CD4-positive, CD25-positive, alpha-beta regulatory T cell (primary cell): ENCODE data around the gene FBXW11. TPM values are rescaled to one million over a fixed set of nuclear protein-coding genes. Genes with fewer than 3 reads are reported as not detected.

ENCODE experiments used
- ATAC-seq, 2 donors: fragments of 150-1000 bp; cut with Tn5 transposase; one replicate each; pipeline ENCODE4 v1.10.0; 2021; ENCODE audit warnings: low read depth in 2 of 2, moderate number of reproducible peaks in 2 of 2, moderate library complexity in 1 of 2
- DNase-seq, 3 donors: peaks; one replicate each; pipeline versions ENCODE4 v3.0.0 to v3.0.0-alpha.2; 2012 to 2022; ENCODE audit warnings: mixed read lengths in 1 of 3
- H3K27ac ChIP-seq: one replicate; pipeline ENCODE4 v1.7.0; 2013; ENCODE audit warnings: mild to moderate bottlenecking, low read length; ENCODE audit not compliant: insufficient read depth, poor library complexity, severe bottlenecking
- H3K27me3 ChIP-seq: one replicate; pipeline ENCODE4 v1.7.0; 2013; ENCODE audit warnings: low read length; ENCODE audit not compliant: control insufficient read depth, insufficient read depth
- H3K36me3 ChIP-seq: one replicate; pipeline ENCODE4 v1.7.0; 2013; ENCODE audit warnings: mild to moderate bottlenecking, low read length, moderate library complexity; ENCODE audit not compliant: control insufficient read depth, insufficient read depth
- H3K4me1 ChIP-seq: 2 replicates; pipeline ENCODE4 v1.7.0; 2013; ENCODE audit warnings: mild to moderate bottlenecking, low read length; ENCODE audit not compliant: insufficient read depth, control insufficient read depth, poor library complexity, severe bottlenecking
- H3K4me3 ChIP-seq: one replicate; pipeline ENCODE4 v1.7.0; 2013; ENCODE audit warnings: low read depth, mild to moderate bottlenecking, low read length, moderate library complexity
- H3K9me3 ChIP-seq, 2 experiments: 1 replicate in 1 of 2; 2 replicates in 1 of 2; pipeline ENCODE4 v1.7.0; 2013; ENCODE audit warnings: low read length in 2 of 2, mild to moderate bottlenecking in 1 of 2, moderate library complexity in 1 of 2; ENCODE audit not compliant: control insufficient read depth in 2 of 2
- H3K27ac Mint-ChIP-seq, 3 donors: one replicate each; pipeline ENCODE4 v1.8.0; 2020 to 2022; ENCODE audit warnings: mild to moderate bottlenecking in 3 of 3, mixed read lengths in 3 of 3, moderate library complexity in 2 of 3
- H3K27me3 Mint-ChIP-seq: one replicate; pipeline ENCODE4 v1.8.0; 2022; ENCODE audit warnings: mild to moderate bottlenecking, mixed read lengths
- H3K36me3 Mint-ChIP-seq: one replicate; pipeline ENCODE4 v1.8.0; 2020; ENCODE audit warnings: mixed read lengths
- H3K4me1 Mint-ChIP-seq, 4 donors: one replicate each; pipeline ENCODE4 v1.8.0; 2020 to 2022; ENCODE audit warnings: mixed read lengths in 4 of 4, mild to moderate bottlenecking in 1 of 4
- H3K4me3 Mint-ChIP-seq, 4 donors: one replicate each; pipeline ENCODE4 v1.8.0; 2020 to 2022; ENCODE audit warnings: mild to moderate bottlenecking in 4 of 4, mixed read lengths in 4 of 4, moderate library complexity in 3 of 4
- H3K9me3 Mint-ChIP-seq, 7 donors: one replicate each; pipeline ENCODE4 v1.8.0; 2020 to 2022; ENCODE audit warnings: mixed read lengths in 7 of 7, mild to moderate bottlenecking in 3 of 7, moderate library complexity in 2 of 7
- polyA plus RNA-seq, 4 donors: library from polyadenylated mRNA; unstranded; fragments of 300-500 nt; fragmentation: Illumina TruSeq; gene quantifications; one replicate each; pipeline ENCODE4 v1.2.3, GENCODE V29; 2021
- total RNA-seq: library from RNA; stranded (reverse); gene quantifications from one replicate; pipeline ENCODE4 v1.2.3, GENCODE V29; 2022

FBXW11 gene
- total and polyA plus RNA-seq, 5 donors from 2014 or later = 20.6 to 40.7 (median 25.8) TPM

DNA sequence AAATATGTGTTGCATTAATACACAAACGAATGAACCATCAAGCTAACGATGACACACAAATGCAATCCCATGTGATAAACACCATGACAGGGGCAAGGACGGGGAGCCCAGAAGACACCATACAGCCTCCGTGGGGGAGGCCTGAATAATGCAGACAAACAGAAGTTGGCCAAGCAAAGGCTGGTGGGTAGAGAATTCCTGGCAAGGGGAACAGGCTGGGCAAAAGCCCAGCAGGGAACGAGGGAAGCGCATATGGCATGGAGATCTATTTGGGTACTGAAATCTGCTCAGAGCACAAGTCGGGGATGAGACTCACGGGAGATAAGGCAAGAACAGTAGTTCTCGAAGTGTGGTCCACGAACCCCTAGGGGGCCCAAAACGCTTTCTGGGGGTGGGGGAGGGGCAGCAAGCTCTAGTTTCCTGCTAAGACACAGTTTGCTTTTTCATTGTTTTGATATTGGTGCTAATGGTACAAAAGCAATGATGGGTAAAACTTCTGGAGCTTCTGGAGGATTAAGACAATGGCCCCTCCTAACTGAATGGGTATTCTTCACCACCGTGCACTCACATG is 42.9 kb upstream of the FBXW11 start:
- peak overlapping the region; percentile 67 to 86 (median 81) for H3K27ac Mint-ChIP-seq
- Histone ChIP-seq H3K4me3 (no peak overlapping the region), H3K27me3 (no peaks in the 10 kb centered on the region), H3K9me3 (no peaks in the 10 kb centered on the region), H3K36me3 (peaks cover 96% of the 10 kb centered on the region), H3K4me1 (no peaks in the 10 kb centered on the region), H3K27ac (no peak overlapping the region)
- H3K36me3 Mint-ChIP-seq = peaks cover 34% of the 10 kb centered on the region
- H3K27me3 Mint-ChIP-seq = no peaks in the 10 kb centered on the region
- H3K4me3 Mint-ChIP-seq = no peak overlapping the region
- DNase-seq (no peak), ATAC-seq (no peak)
- peaks cover 0 to 8% (median 4%) of the 10 kb centered on the region in 4 donors for H3K4me1 Mint-ChIP-seq
- H3K9me3 Mint-ChIP-seq = peaks cover 0 to 5% (median 0%) of the 10 kb centered on the region in 7 donors

DNA sequence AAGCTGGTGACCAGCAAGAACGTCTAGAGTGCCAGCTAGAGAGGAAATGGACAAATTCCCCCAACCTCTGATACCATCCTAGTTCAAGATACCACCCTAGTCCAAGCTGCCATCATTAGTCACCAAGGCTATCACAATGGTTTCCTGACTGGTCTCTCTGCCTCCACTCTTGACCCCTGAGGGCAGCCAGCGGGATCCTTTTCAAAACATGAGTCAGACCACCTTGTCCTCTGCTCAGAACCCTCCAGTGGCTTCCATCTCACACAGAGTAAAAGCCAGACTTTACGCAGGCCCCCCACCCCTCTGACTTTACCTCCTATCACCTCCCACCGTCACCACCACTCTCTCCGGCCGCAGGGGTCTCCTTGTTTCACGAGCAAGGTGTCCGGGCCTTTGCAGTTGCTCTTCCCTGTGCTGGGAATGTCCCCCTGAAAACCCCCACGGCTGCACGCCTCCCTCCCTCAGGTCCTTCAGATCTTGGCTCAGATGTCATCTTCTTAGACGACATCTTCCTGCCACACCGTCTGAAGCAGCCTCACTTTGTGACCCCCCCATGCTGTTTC is 42.2 kb upstream of the FBXW11 start:
- peak overlapping the region in 1 of 4 donors; percentile 9 for H3K4me3 Mint-ChIP-seq
- peaks cover 38% of the 10 kb centered on the region for H3K36me3 Mint-ChIP-seq
- H3K27ac Mint-ChIP-seq = peak overlapping the region; percentile 67 to 91 (median 81)

DNA sequence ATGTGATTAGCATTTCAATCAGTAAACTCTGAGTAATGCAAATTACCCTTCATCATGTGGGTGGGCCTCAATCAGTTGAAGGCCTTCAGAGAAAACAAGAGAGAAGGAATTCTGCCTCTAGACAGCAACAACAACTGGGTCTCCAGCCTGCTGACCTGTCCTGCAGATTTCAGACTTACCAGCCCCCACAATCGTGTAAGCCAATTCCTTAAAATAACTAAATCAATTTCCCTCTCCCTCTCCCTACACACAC is 41.7 kb upstream of the FBXW11 start:
- peaks cover 96% of the 10 kb centered on the region for H3K36me3 ChIP-seq
- no peaks in the 10 kb centered on the region for H3K4me1 ChIP-seq
- H3K4me3 Mint-ChIP-seq = peak overlapping the region in 1 of 4 donors; percentile 9
- H3K27ac ChIP-seq = peak overlapping the region; percentile 29
- no peak overlapping the region for H3K4me3 ChIP-seq
- DNase-seq (no peak), ATAC-seq (no peak)
- peaks cover 0 to 5% (median 0%) of the 10 kb centered on the region in 7 donors for H3K9me3 Mint-ChIP-seq
- no peaks in the 10 kb centered on the region for H3K9me3 ChIP-seq
- H3K36me3 Mint-ChIP-seq = peaks cover 38% of the 10 kb centered on the region
- H3K4me1 Mint-ChIP-seq = peaks cover 0 to 8% (median 4%) of the 10 kb centered on the region in 4 donors
- no peaks in the 10 kb centered on the region for H3K27me3 ChIP-seq
- no peaks in the 10 kb centered on the region for H3K27me3 Mint-ChIP-seq
- H3K27ac Mint-ChIP-seq = peak overlapping the region in 2 of 3 donors; percentile 67 to 91

More for the DNA sequence above, 42.2 kb upstream of the FBXW11 start:
- no peaks in the 10 kb centered on the region for H3K4me1 ChIP-seq
- H3K36me3 ChIP-seq = peaks cover 96% of the 10 kb centered on the region
- no peaks in the 10 kb centered on the region for H3K27me3 Mint-ChIP-seq
- peak overlapping the region; percentile 29 for H3K27ac ChIP-seq
- H3K9me3 Mint-ChIP-seq = peaks cover 0 to 5% (median 0%) of the 10 kb centered on the region in 7 donors
- H3K4me3 ChIP-seq = no peak overlapping the region
- H3K27me3 ChIP-seq = no peaks in the 10 kb centered on the region
- no peak for ATAC-seq
- no peaks in the 10 kb centered on the region for H3K9me3 ChIP-seq
- no peak for DNase-seq
- H3K4me1 Mint-ChIP-seq = peaks cover 0 to 8% (median 4%) of the 10 kb centered on the region in 4 donors

DNA sequence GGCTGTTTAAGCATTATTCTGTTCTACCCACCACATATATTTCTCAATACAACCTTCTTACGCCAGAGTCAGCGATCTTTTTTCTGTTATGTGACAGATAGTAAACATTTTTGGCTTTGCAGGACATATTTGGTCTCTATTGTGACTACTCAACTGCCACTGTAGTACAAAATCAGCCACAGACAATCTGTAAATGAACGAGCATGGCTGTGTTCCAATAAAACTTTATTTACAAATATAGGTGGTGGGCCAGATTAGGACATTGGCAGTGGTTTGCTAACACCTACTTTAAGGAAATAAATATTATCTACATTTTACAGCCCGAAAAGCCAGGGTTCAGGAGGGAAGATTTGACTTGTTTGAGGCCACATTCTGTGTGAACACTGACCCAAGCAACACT is 40.2 kb upstream of the FBXW11 start:
- Mint-ChIP-seq H3K4me3 (no peak overlapping the region), H3K4me1 (peaks cover 0 to 8% (median 4%) of the 10 kb centered on the region in 4 donors), H3K36me3 (peaks cover 32% of the 10 kb centered on the region), H3K27me3 (no peaks in the 10 kb centered on the region), H3K9me3 (peaks cover 0 to 5% (median 0%) of the 10 kb centered on the region in 7 donors), H3K27ac (no peak overlapping the region)
- no peak overlapping the region for H3K4me3 ChIP-seq
- H3K36me3 ChIP-seq = peaks cover 81% of the 10 kb centered on the region
- ATAC-seq = no peak
- H3K27ac ChIP-seq = no peak overlapping the region
- H3K9me3 ChIP-seq = no peaks in the 10 kb centered on the region
- no peaks in the 10 kb centered on the region for H3K27me3 ChIP-seq
- DNase-seq = no peak
- H3K4me1 ChIP-seq = no peaks in the 10 kb centered on the region

DNA sequence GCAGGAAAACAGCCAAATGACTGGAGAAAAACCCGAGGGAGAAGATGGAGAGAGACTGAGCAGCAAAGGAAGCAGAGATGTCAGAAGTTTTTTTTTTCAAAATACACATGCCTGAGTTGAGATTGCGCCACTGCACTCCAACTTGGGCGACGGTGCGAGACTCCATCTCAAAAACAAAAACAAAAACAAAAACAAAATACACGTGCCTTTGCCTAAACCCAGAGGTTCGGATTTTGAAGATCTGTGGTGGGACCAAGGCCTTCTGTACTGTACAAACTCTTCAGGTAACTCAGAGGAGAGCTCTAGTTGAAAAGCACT is 38.8 kb upstream of the FBXW11 start:
- H3K27ac Mint-ChIP-seq = peak overlapping the region in 2 of 3 donors; percentile 28 to 76
- peaks cover 25% of the 10 kb centered on the region for H3K36me3 Mint-ChIP-seq
- Histone ChIP-seq H3K4me3 (no peak overlapping the region), H3K27me3 (no peaks in the 10 kb centered on the region), H3K36me3 (peaks cover 69% of the 10 kb centered on the region), H3K27ac (no peak overlapping the region), H3K9me3 (no peaks in the 10 kb centered on the region), H3K4me1 (no peaks in the 10 kb centered on the region)
- no peak for DNase-seq
- H3K9me3 Mint-ChIP-seq = peaks cover 0 to 5% (median 0%) of the 10 kb centered on the region in 7 donors
- peak overlapping the region in 1 of 4 donors; percentile 3 for H3K4me3 Mint-ChIP-seq
- no peaks in the 10 kb centered on the region for H3K27me3 Mint-ChIP-seq
- H3K4me1 Mint-ChIP-seq = peaks cover 4 to 11% (median 6%) of the 10 kb centered on the region in 4 donors
- ATAC-seq = no peak

DNA sequence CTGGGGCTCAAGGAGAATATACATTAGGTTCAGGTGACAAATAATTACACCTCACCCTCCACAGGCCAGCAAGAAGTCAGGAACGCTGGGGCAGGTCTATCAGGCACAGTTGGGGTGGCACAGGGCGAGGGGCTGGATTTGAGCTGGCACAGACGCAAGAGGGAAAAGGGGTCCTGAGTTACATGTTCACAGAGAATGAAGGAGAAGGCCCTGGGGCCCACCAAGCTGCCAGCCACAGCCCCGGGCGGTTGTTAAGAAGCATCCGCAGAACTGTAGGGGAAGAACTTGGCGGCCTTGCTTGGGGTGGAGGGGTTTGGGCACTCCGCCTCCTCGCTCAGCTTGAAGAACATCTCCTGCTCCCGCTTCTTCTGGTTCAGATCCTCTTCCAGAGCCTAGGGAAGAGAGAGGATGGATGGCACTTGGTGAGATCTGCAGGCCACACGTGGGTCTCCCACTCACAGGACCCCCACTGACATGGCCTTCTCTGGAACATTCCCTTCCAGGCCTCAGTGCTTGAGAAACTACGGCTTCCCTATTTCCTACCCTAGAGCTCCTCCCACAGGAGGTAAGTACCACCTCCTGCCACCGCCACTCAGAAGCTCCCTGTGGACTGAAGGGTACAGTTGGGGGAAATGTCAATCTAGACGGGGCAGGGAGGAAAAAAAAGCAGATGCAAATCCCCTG is 38.3 kb upstream of the FBXW11 start:
- Histone ChIP-seq H3K9me3 (no peaks in the 10 kb centered on the region), H3K27ac (no peak overlapping the region), H3K36me3 (peaks cover 64% of the 10 kb centered on the region), H3K4me3 (no peak overlapping the region), H3K27me3 (no peaks in the 10 kb centered on the region), H3K4me1 (no peaks in the 10 kb centered on the region)
- H3K9me3 Mint-ChIP-seq = peaks cover 0 to 5% (median 0%) of the 10 kb centered on the region in 7 donors
- DNase-seq (no peak), ATAC-seq (no peak)
- H3K27ac Mint-ChIP-seq = peak overlapping the region in 2 of 3 donors; percentile 28 to 76
- H3K4me3 Mint-ChIP-seq = no peak overlapping the region
- H3K36me3 Mint-ChIP-seq = peaks cover 25% of the 10 kb centered on the region
- peaks cover 4 to 16% (median 8%) of the 10 kb centered on the region in 4 donors for H3K4me1 Mint-ChIP-seq
- H3K27me3 Mint-ChIP-seq = no peaks in the 10 kb centered on the region

DNA sequence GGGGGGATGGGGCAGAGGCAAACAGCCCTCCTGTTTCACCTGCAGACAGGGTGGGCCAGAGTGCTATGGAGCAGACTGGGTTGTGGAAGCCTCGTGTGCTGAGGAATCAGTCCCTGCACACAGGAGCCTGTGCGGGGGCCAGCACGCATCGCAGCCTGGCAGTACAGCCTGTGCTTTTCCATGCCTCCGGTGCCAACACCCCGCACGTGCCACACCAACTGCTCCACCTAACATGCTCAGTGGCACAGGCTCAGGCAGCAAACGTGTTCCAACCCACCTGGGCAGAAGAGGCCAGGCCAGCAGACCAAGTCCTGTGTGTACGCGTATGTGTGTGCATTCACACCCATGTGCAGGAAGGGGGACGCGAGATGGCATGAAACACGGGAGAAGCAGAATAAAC is 37.4 kb upstream of the FBXW11 start:
- peaks cover 19% of the 10 kb centered on the region for H3K36me3 Mint-ChIP-seq
- Histone ChIP-seq H3K27me3 (no peaks in the 10 kb centered on the region), H3K4me1 (no peaks in the 10 kb centered on the region), H3K27ac (no peak overlapping the region), H3K9me3 (no peaks in the 10 kb centered on the region), H3K36me3 (peaks cover 55% of the 10 kb centered on the region), H3K4me3 (no peak overlapping the region)
- H3K27me3 Mint-ChIP-seq = no peaks in the 10 kb centered on the region
- peaks cover 4 to 14% (median 9%) of the 10 kb centered on the region in 4 donors for H3K4me1 Mint-ChIP-seq
- H3K9me3 Mint-ChIP-seq = peaks cover 0 to 2% (median 0%) of the 10 kb centered on the region in 7 donors
- no peak overlapping the region for H3K27ac Mint-ChIP-seq
- DNase-seq (no peak), ATAC-seq (no peak)
- no peak overlapping the region for H3K4me3 Mint-ChIP-seq
